Activated CD4-positive, CD25-positive, alpha-beta regulatory T cell treated with anti-CD3 and anti-CD28 coated beads, Interleukin-2, amount 50 U/mL, for 72 hours (primary cell): ENCODE data around the gene RCSD1.
"Not testable (repeated sequence)": the region's sequence is repeated elsewhere in the genome, so short reads cannot be mapped to it uniquely, and the experiment has no call there.

Experiments used
- DNase-seq: peaks from one replicate; pipeline ENCODE4 v3.0.0; 2021

Gene RCSD1

GRCh38 chr1:167629681-167630567, at the start of gene RCSD1:
Gene RCSD1 (plus strand): TSS chr1:167630232. CDS start chr1:167630424, 192 bp downstream.
- peak; percentile 80 for DNase-seq

- no peak for DNase-seq
Measured at GRCh38 chr1:167582064-167582463, 48.0 kb upstream of the RCSD1 start.

- DNase-seq, result no peak
Measured at GRCh38 chr1:167582722-167583121, 47.3 kb upstream of the RCSD1 start.

GRCh38 chr1:167584581-167584980, 45.5 kb upstream of the RCSD1 start:
- no peak for DNase-seq

GRCh38 chr1:167587342-167587741, 42.7 kb upstream of the RCSD1 start:
- DNase-seq, result no peak

GRCh38 chr1:167587872-167588271, 42.2 kb upstream of the RCSD1 start:
- DNase-seq, result no peak

- no peak for DNase-seq
Measured at GRCh38 chr1:167588361-167588760, 41.7 kb upstream of the RCSD1 start.

GRCh38 chr1:167592475-167592874, 37.6 kb upstream of the RCSD1 start:
- no peak for DNase-seq

- DNase-seq, result no peak
Measured at GRCh38 chr1:167593860-167594259, 36.2 kb upstream of the RCSD1 start.

GRCh38 chr1:167594822-167595221, 35.2 kb upstream of the RCSD1 start:
- no peak for DNase-seq

- DNase-seq, result no peak
Measured at GRCh38 chr1:167599957-167600581, 30.0 kb upstream of the RCSD1 start.

- DNase-seq, result no peak
Measured at GRCh38 chr1:167601442-167602383, 28.3 kb upstream of the RCSD1 start.

- DNase-seq, result no peak
Measured at GRCh38 chr1:167602840-167603239, 27.2 kb upstream of the RCSD1 start.

GRCh38 chr1:167605576-167605975, 24.5 kb upstream of the RCSD1 start:
- DNase-seq, result no peak

GRCh38 chr1:167611983-167612382, 18.0 kb upstream of the RCSD1 start:
- DNase-seq, result no peak

- no peak for DNase-seq
Measured at GRCh38 chr1:167612587-167613385, 17.2 kb upstream of the RCSD1 start.

- DNase-seq, result not testable (repeated sequence)
Measured at GRCh38 chr1:167613984-167614383, 16.0 kb upstream of the RCSD1 start.

GRCh38 chr1:167614851-167615250, 15.2 kb upstream of the RCSD1 start:
- no peak for DNase-seq

GRCh38 chr1:167616521-167616920, 13.5 kb upstream of the RCSD1 start:
- no peak for DNase-seq

- no peak for DNase-seq
Measured at GRCh38 chr1:167617153-167618147, 12.6 kb upstream of the RCSD1 start.

GRCh38 chr1:167618366-167618765, 11.7 kb upstream of the RCSD1 start:
- DNase-seq, result no peak
